ENCODE results near the gene POLK.

DNA sequence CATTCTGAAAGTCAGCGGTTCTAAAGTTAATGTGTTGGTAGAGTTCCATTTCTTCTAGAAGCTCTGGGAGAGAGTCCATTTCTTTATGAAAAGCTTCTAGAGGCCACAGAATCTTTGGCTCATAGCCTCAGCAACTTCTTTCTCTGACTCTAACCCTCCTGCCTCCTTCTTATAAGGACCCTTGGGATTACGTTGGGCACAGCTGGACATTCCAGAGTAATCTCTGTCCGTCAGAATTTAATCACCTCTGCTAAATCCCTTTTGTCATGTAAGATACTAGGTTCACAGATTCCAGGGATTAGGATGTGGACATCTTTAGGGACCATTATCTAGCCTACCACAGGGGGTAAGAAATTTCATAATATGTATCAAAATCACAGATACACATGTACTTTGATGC, 77.0 kb downstream of the POLK start:
- TF ChIP-seq EZH2 (IDR thresholded peaks at IDR 0.05; ENCODE audit: insufficient read depth, low read length): no peak
- TF ChIP-seq, protein P1, sequence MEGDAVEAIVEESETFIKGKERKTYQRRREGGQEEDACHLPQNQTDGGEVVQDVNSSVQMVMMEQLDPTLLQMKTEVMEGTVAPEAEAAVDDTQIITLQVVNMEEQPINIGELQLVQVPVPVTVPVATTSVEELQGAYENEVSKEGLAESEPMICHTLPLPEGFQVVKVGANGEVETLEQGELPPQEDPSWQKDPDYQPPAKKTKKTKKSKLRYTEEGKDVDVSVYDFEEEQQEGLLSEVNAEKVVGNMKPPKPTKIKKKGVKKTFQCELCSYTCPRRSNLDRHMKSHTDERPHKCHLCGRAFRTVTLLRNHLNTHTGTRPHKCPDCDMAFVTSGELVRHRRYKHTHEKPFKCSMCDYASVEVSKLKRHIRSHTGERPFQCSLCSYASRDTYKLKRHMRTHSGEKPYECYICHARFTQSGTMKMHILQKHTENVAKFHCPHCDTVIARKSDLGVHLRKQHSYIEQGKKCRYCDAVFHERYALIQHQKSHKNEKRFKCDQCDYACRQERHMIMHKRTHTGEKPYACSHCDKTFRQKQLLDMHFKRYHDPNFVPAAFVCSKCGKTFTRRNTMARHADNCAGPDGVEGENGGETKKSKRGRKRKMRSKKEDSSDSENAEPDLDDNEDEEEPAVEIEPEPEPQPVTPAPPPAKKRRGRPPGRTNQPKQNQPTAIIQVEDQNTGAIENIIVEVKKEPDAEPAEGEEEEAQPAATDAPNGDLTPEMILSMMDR (IDR thresholded peaks at IDR 0.05; ENCODE audit: insufficient read depth, low read depth, low read length): no peak

All from astrocyte (in vitro differentiated cells and primary cell).